A172 (cell line): ENCODE measurements around the gene ZSCAN2. TPM values are rescaled to one million over a fixed set of nuclear protein-coding genes. Genes with fewer than 3 reads are reported as not detected.
A peak's percentile ranks its signal among the peaks of the same experiment; 100 is the strongest.

Source experiments
- DNase-seq: peaks from one replicate; pipeline ENCODE4 v3.0.0-alpha.2; 2015; ENCODE audit warnings: low spot score
- total RNA-seq: library from RNA; depleted of rRNA; stranded (reverse); fragments of >200 nt; shearing (Covaris generic); gene quantifications from 2 replicates; pipeline ENCODE4 v1.2.3, GENCODE V29; 2014

The ZSCAN2 gene
- total RNA-seq, 1 experiment from 2014 or later, result 17.5 TPM

- peak; percentile 48 for DNase-seq
Observed at GRCh38 chr15:84598993-84599392, 1.8 kb upstream of the ZSCAN2 start.

- DNase-seq, result no peak
Observed at GRCh38 chr15:84599906-84600305, 903 bp upstream of the ZSCAN2 start.

GRCh38 chr15:84600331-84600686, 500 bp upstream of the ZSCAN2 start:
- peak; percentile 81 for DNase-seq

GRCh38 chr15:84601555-84601838, 688 bp downstream of the ZSCAN2 start:
- no peak for DNase-seq

- no peak for DNase-seq
Observed at GRCh38 chr15:84603630-84604379, 3.0 kb downstream of the ZSCAN2 start.

GRCh38 chr15:84604826-84605553, 4.2 kb downstream of the ZSCAN2 start:
- DNase-seq, result no peak

- DNase-seq, result no peak
Observed at GRCh38 chr15:84605554-84605882, 4.7 kb downstream of the ZSCAN2 start.

GRCh38 chr15:84606653-84607120, 5.9 kb downstream of the ZSCAN2 start:
- no peak for DNase-seq

- no peak for DNase-seq
Observed at GRCh38 chr15:84608707-84609284, 8.0 kb downstream of the ZSCAN2 start.

GRCh38 chr15:84609818-84610525, 9.2 kb downstream of the ZSCAN2 start:
- no peak for DNase-seq

GRCh38 chr15:84611631-84612030, 10.8 kb downstream of the ZSCAN2 start:
- no peak for DNase-seq

GRCh38 chr15:84616235-84616634, 15.4 kb downstream of the ZSCAN2 start:
- DNase-seq, result no peak

GRCh38 chr15:84620626-84621025, 19.8 kb downstream of the ZSCAN2 start:
- no peak for DNase-seq

GRCh38 chr15:84621358-84621979, 20.7 kb downstream of the ZSCAN2 start:
- no peak for DNase-seq

GRCh38 chr15:84624359-84624758, 23.6 kb downstream of the ZSCAN2 start:
- DNase-seq, result no peak

GRCh38 chr15:84625123-84625522, 24.3 kb downstream of the ZSCAN2 start:
- no peak for DNase-seq

GRCh38 chr15:84629033-84629432, 28.2 kb downstream of the ZSCAN2 start:
- no peak for DNase-seq

- no peak for DNase-seq
Observed at GRCh38 chr15:84631706-84632272, 31.0 kb downstream of the ZSCAN2 start.

GRCh38 chr15:84633311-84634227, 32.8 kb downstream of the ZSCAN2 start:
- no peak for DNase-seq

- DNase-seq, result no peak
Observed at GRCh38 chr15:84634228-84634837, 33.5 kb downstream of the ZSCAN2 start.
